Smooth muscle cell of trachea (primary cell): ENCODE data around the gene ZNF790. TPM values are rescaled to one million over a fixed set of nuclear protein-coding genes. Genes with fewer than 3 reads are reported as not detected.

ENCODE experiments used
- total RNA-seq: library from RNA; depleted of rRNA; stranded (reverse); fragments of >200 nt; gene quantifications from 2 replicates; pipeline ENCODE4 v1.2.1, GENCODE V29; 2014

ZNF790 gene
- 6.8 and 8.3 TPM in 2 replicates for total RNA-seq

GRCh38 chr19:36837906-36838783 is at the start of gene ZNF790:
ZNF790 (minus strand) TSS chr19:36838387; CDS start chr19:36825619, 12,768 bp downstream.

DNA sequence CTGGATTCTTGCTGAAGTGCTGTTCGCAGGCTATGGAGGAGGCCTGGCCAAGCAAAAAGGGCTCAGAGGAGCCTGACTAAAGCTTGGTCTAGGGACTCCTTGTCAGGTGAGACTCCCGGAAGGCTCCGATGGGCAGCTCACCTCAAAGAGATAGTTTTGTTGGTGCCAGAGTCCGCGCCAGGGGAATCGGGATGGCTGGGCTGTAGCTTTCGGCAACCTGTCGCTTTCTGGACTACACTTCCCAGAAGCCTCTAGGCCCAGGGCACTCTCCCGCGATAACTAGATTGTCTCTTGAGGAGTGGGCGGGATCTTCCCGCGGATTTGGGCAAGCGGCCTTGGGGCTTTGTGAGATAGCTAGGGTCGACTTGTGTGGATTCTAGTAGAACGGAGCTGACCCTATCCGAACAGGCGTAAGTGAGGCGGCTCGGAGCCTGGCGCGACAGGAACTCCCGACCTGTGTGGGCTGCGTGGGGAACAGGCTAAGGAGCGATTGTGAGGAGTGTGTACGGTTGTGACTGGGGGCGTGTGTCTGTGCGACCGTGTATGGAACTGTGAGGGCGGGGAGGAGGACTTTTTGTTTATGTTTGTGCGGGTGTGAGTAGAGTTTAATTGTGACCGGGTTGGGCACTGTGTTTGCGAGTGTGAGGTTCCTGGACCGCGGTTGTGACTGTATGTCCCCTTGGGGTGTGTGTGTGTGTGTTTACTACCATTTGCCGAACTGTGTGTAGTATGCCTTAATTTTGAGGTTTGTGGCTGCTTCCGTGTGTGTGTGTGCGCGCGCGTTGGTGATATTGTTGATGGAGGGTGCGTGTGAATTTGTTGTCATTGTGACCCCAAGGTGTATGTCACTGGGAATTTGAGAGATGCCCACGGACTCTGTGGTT is 12.6 kb upstream of the ZNF790 start, which contains the start of gene ZNF345:
ZNF345 (plus strand) TSS at position 318 of the 884 bp plus-strand sequence. CDS start 25,955 bp downstream, outside the sequence.

GRCh38 chr19:36772311-36773222 is 65.6 kb downstream of the ZNF790 start, which contains the start of gene ZNF850:
ZNF850 (minus strand) TSS chr19:36772807; CDS start chr19:36762606, 10,201 bp downstream.

Other genes starting within 250 kb of the ZNF790 start
- gene ZNF382, start 233.1 kb downstream of the ZNF790 start, total RNA-seq, result 9.7 and 12.9 TPM in 2 replicates
- gene ZNF461, start 171.6 kb downstream of the ZNF790 start, total RNA-seq, result 12.4 and 17.5 TPM in 2 replicates
- 5.6 and 6.0 TPM in 2 replicates for gene ZNF567, start 150.8 kb downstream of the ZNF790 start, total RNA-seq
- 0.83 and 1.0 TPM in 2 replicates for gene ZNF850, start 65.6 kb downstream of the ZNF790 start, total RNA-seq
- 2.8 and 4.9 TPM in 2 replicates for gene ZNF345, start 12.5 kb upstream of the ZNF790 start, total RNA-seq
- 3.3 and 5.4 TPM in 2 replicates for gene ZNF829, start 77.9 kb upstream of the ZNF790 start, total RNA-seq
- gene ZNF568, start 77.9 kb upstream of the ZNF790 start, total RNA-seq, result 20.5 and 23.3 TPM in 2 replicates
- gene ZNF420, start 240.0 kb upstream of the ZNF790 start, total RNA-seq, result 5.8 and 7.7 TPM in 2 replicates